HEK293T (cell line): Measurements from ENCODE around the gene EIF2AK3.

Experiments
- ARNT ChIP-seq: fragments of 450-650 bp; IDR thresholded peaks from 2 replicates; pipeline ENCODE4 v1.6.1; 2017; ENCODE audit warnings: mild to moderate bottlenecking
- BHLHE40 ChIP-seq: fragments of 450-650 bp; IDR thresholded peaks from 2 replicates; pipeline ENCODE4 v1.6.1; 2016; ENCODE audit warnings: mild to moderate bottlenecking, moderate library complexity, borderline replicate concordance
- ZNF384 ChIP-seq: fragments of 450-650 bp; IDR thresholded peaks from 2 replicates; pipeline ENCODE4 v1.6.1; 2016
- TF ChIP-seq, protein P1 (sequence below): fragments of 450-650 bp; IDR thresholded peaks from 2 replicates; pipeline ENCODE4 v1.6.1; 2016

GRCh38 chr2:88549616-88550292 is 77.5 kb downstream of the EIF2AK3 start:
- TF ChIP-seq, protein P1, sequence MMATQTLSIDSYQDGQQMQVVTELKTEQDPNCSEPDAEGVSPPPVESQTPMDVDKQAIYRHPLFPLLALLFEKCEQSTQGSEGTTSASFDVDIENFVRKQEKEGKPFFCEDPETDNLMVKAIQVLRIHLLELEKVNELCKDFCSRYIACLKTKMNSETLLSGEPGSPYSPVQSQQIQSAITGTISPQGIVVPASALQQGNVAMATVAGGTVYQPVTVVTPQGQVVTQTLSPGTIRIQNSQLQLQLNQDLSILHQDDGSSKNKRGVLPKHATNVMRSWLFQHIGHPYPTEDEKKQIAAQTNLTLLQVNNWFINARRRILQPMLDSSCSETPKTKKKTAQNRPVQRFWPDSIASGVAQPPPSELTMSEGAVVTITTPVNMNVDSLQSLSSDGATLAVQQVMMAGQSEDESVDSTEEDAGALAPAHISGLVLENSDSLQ: no peak
- TF ChIP-seq ZNF384 (no peak), ARNT (no peak), BHLHE40 (no peak)
